Neuronal stem cell (in vitro differentiated cells): ENCODE measurements around the gene ZNF101.
"Not testable (repeated sequence)": the region's sequence is repeated elsewhere in the genome, so short reads cannot be mapped to it uniquely, and the experiment has no call there.

Experiments
- DNase-seq: peaks from one replicate; pipeline ENCODE4 v3.0.0-alpha.2; 2013; ENCODE audit warnings: low spot score
- H2AFZ ChIP-seq: one replicate; pipeline ENCODE4 v1.6.1; 2013; ENCODE audit warnings: mild to moderate bottlenecking, low read length, inconsistent platforms
- H2AK5ac ChIP-seq: 2 replicates; pipeline ENCODE4 v1.6.1; 2013; ENCODE audit warnings: low read depth, mild to moderate bottlenecking, inconsistent platforms, low read length, moderate library complexity, mixed read lengths
- H2BK120ac ChIP-seq: 2 replicates; pipeline ENCODE4 v1.6.1; 2013; ENCODE audit warnings: low read depth, mild to moderate bottlenecking, inconsistent platforms, low read length, moderate library complexity, mixed read lengths
- H2BK12ac ChIP-seq: one replicate; pipeline ENCODE4 v1.6.1; 2013; ENCODE audit warnings: low read length, inconsistent platforms
- H2BK15ac ChIP-seq: 2 replicates; pipeline ENCODE4 v1.6.1; 2013; ENCODE audit warnings: mild to moderate bottlenecking, low read length, inconsistent platforms, mixed read lengths
- H2BK5ac ChIP-seq: one replicate; pipeline ENCODE4 v1.6.1; 2013; ENCODE audit warnings: inconsistent platforms, mild to moderate bottlenecking, low read length, moderate library complexity
- H3K14ac ChIP-seq: one replicate; pipeline ENCODE4 v1.6.1; 2013; ENCODE audit warnings: low read length, inconsistent platforms
- H3K18ac ChIP-seq: 2 replicates; pipeline ENCODE4 v1.6.1; 2013; ENCODE audit warnings: low read length, inconsistent platforms
- H3K23ac ChIP-seq: 2 replicates; pipeline ENCODE4 v1.6.1; 2013; ENCODE audit warnings: low read depth, mild to moderate bottlenecking, mixed read lengths, low read length, inconsistent platforms; ENCODE audit not compliant: poor library complexity
- H3K27ac ChIP-seq: replicated peaks from 3 replicates; pipeline ENCODE4 v1.5.1; 2013; ENCODE audit warnings: low read length, inconsistent platforms
- H3K27me3 ChIP-seq, 3 experiments: 2 replicates each; pipeline ENCODE4 v1.6.1; 2013; ENCODE audit warnings: low read length in 3 of 3, mild to moderate bottlenecking in 2 of 3, inconsistent platforms in 1 of 3, low read depth in 1 of 3, mixed read lengths in 1 of 3, moderate library complexity in 1 of 3; ENCODE audit not compliant: control insufficient read depth in 3 of 3, insufficient read depth in 3 of 3
- H3K36me3 ChIP-seq, 2 donors: replicated peaks in 1 of 2; 2 replicates each; pipeline ENCODE4 v1.6.1; 2013; ENCODE audit warnings: low read length in 2 of 2; ENCODE audit not compliant: control insufficient read depth in 2 of 2, insufficient read depth in 2 of 2
- H3K4ac ChIP-seq: 2 replicates; pipeline ENCODE4 v1.6.1; 2013; ENCODE audit warnings: inconsistent platforms, mild to moderate bottlenecking, low read length, moderate library complexity
- H3K4me1 ChIP-seq, 2 donors: 1 replicate in 1 of 2; 2 replicates in 1 of 2; pipeline ENCODE4 v1.6.1; 2013; ENCODE audit warnings: low read length in 2 of 2, low read depth in 1 of 2; ENCODE audit not compliant: control insufficient read depth in 2 of 2, insufficient read depth in 1 of 2
- H3K4me2 ChIP-seq: one replicate; pipeline ENCODE4 v1.6.1; 2013; ENCODE audit warnings: mild to moderate bottlenecking, low read length, inconsistent platforms; ENCODE audit not compliant: insufficient read depth, poor library complexity, severe bottlenecking
- H3K4me3 ChIP-seq, 2 donors: 2 replicates each; pipeline ENCODE4 v1.5.1; 2013; ENCODE audit warnings: low read length in 2 of 2, mild to moderate bottlenecking in 2 of 2, inconsistent platforms in 1 of 2, moderate library complexity in 1 of 2
- H3K79me1 ChIP-seq: one replicate; pipeline ENCODE4 v1.6.1; 2013; ENCODE audit warnings: low read depth, mild to moderate bottlenecking, inconsistent platforms, low read length, moderate library complexity
- H3K9ac ChIP-seq: one replicate; pipeline ENCODE4 v1.6.1; 2013; ENCODE audit warnings: mild to moderate bottlenecking, low read depth, low read length, inconsistent platforms; ENCODE audit not compliant: poor library complexity
- H3K9me3 ChIP-seq, 2 donors: replicated peaks in 1 of 2; 2 replicates each; pipeline versions ENCODE3 to v1.6.1; 2013; ENCODE audit warnings: low read length in 2 of 2, mild to moderate bottlenecking in 2 of 2, inconsistent platforms in 1 of 2, low read depth in 1 of 2, mixed read lengths in 1 of 2, moderate library complexity in 1 of 2; ENCODE audit not compliant: control insufficient read depth in 2 of 2, insufficient read depth in 1 of 2
- H4K8ac ChIP-seq: one replicate; pipeline ENCODE4 v1.6.1; 2013; ENCODE audit warnings: low read depth, mild to moderate bottlenecking, inconsistent platforms, low read length, moderate library complexity
- H4K91ac ChIP-seq: one replicate; pipeline ENCODE4 v1.6.1; 2013; ENCODE audit warnings: low read length, low read depth, mild to moderate bottlenecking, inconsistent platforms; ENCODE audit not compliant: poor library complexity
- WGBS, 2 donors: extraction: QIAGEN DNeasy Blood & Tissue Kit; methylation state at CpG; one replicate each; pipeline ENCODE4 v1.1.7; 2013; ENCODE audit warnings: missing lambda C conversion rate in 2 of 2, mixed read lengths in 1 of 2; ENCODE audit not compliant: insufficient read length in 2 of 2, insufficient replicate concordance in 1 of 2; ENCODE audit errors: extremely low coverage in 2 of 2; 5-methylcytosine and 5-hydroxymethylcytosine counted together

ZNF101 gene

GRCh38 chr19:19686119-19686518 is 17.5 kb downstream of the ZNF101 start:
- not testable (repeated sequence) for DNase-seq, H3K27ac ChIP-seq, H3K9ac ChIP-seq, H2BK5ac ChIP-seq, H2BK15ac ChIP-seq, H3K4me2 ChIP-seq, H3K27me3 ChIP-seq, H3K14ac ChIP-seq, H3K23ac ChIP-seq, H4K8ac ChIP-seq, H2AK5ac ChIP-seq, H3K4me3 ChIP-seq, H2BK120ac ChIP-seq, H3K18ac ChIP-seq, H3K79me1 ChIP-seq, H4K91ac ChIP-seq, H3K4me1 ChIP-seq, H2AFZ ChIP-seq, H3K4ac ChIP-seq, H2BK12ac ChIP-seq
- Histone ChIP-seq H3K9me3 (peaks cover 4 to 23% of the 10 kb centered on the region in 2 donors), H3K36me3 (peaks cover 2 to 17% of the 10 kb centered on the region in 2 donors)
- no CpG with 5 or more reads among the region's 15 CpGs for WGBS, 2 donors

GRCh38 chr19:19686580-19686979 is 17.9 kb downstream of the ZNF101 start:
- no peaks in the 10 kb centered on the region for H3K79me1 ChIP-seq
- no peak for DNase-seq
- no peak overlapping the region for H2AFZ ChIP-seq
- H3K4me1 ChIP-seq, result no peaks in the 10 kb centered on the region
- no peak overlapping the region for H4K91ac ChIP-seq
- no peak overlapping the region for H3K4me3 ChIP-seq
- no peak overlapping the region for H2BK12ac ChIP-seq
- no peak overlapping the region for H2AK5ac ChIP-seq
- no peak overlapping the region for H4K8ac ChIP-seq
- no CpG with 5 or more reads among the region's 6 CpGs for WGBS, 2 donors
- H3K36me3 ChIP-seq, result peaks cover 0 to 13% of the 10 kb centered on the region in 2 donors
- H3K4ac ChIP-seq, result no peak overlapping the region
- H3K27ac ChIP-seq, result no peak overlapping the region
- no peak overlapping the region for H2BK5ac ChIP-seq
- H2BK15ac ChIP-seq, result no peak overlapping the region
- no peak overlapping the region for H3K23ac ChIP-seq
- H3K14ac ChIP-seq, result no peak overlapping the region
- peaks cover 4 to 18% of the 10 kb centered on the region in 2 donors for H3K9me3 ChIP-seq
- no peaks in the 10 kb centered on the region for H3K27me3 ChIP-seq
- no peak overlapping the region for H2BK120ac ChIP-seq
- no peak overlapping the region for H3K4me2 ChIP-seq
- no peak overlapping the region for H3K9ac ChIP-seq
- H3K18ac ChIP-seq, result no peak overlapping the region

- Histone ChIP-seq H3K4me2 (no peak overlapping the region), H3K79me1 (no peaks in the 10 kb centered on the region), H2BK12ac (no peak overlapping the region), H3K4me1 (no peaks in the 10 kb centered on the region), H3K27ac (no peak overlapping the region), H3K23ac (no peak overlapping the region), H3K18ac (no peak overlapping the region), H3K4me3 (no peak overlapping the region), H3K9me3 (peaks cover 4 to 16% of the 10 kb centered on the region in 2 donors), H3K14ac (no peak overlapping the region), H3K36me3 (peaks cover 0 to 10% of the 10 kb centered on the region in 2 donors), H2AFZ (no peak overlapping the region), H3K9ac (no peak overlapping the region), H4K91ac (no peak overlapping the region), H3K27me3 (no peaks in the 10 kb centered on the region), H2BK120ac (no peak overlapping the region), H2BK5ac (no peak overlapping the region), H4K8ac (no peak overlapping the region), H3K4ac (no peak overlapping the region), H2AK5ac (no peak overlapping the region), H2BK15ac (no peak overlapping the region)
- no peak for DNase-seq
- WGBS, 2 donors, result no CpG with 5 or more reads among the region's 3 CpGs
Measured at GRCh38 chr19:19687090-19687489, 18.5 kb downstream of the ZNF101 start.

- H3K27me3 ChIP-seq, H3K9me3 ChIP-seq, H2AFZ ChIP-seq, H2BK120ac ChIP-seq, H3K79me1 ChIP-seq, H2BK15ac ChIP-seq, H4K8ac ChIP-seq, H3K23ac ChIP-seq, H3K4me1 ChIP-seq, H3K36me3 ChIP-seq, H3K9ac ChIP-seq, H3K4me2 ChIP-seq, H3K14ac ChIP-seq, H3K4ac ChIP-seq, H2BK12ac ChIP-seq, H4K91ac ChIP-seq, H3K4me3 ChIP-seq, H2BK5ac ChIP-seq, H2AK5ac ChIP-seq, H3K27ac ChIP-seq, H3K18ac ChIP-seq, DNase-seq: not testable (repeated sequence)
- WGBS, 2 donors, result no CpG with 5 or more reads among the region's 10 CpGs
Measured at GRCh38 chr19:19689023-19689422, 20.4 kb downstream of the ZNF101 start.
